ENCODE data around the gene RFTN1.

- no peak for TF ChIP-seq CTCF (conservative IDR thresholded peaks at IDR 0.05; ENCODE audit: low read length)
- TF ChIP-seq EZH2phosphoT487 (IDR thresholded peaks at IDR 0.05; ENCODE audit: borderline replicate concordance): no peak
Observed at GRCh38 chr3:16315623-16316022, 197.9 kb downstream of the RFTN1 start.

All from Loucy (cell line).